Measurements from ENCODE around the gene CTBP2.

The CTBP2 gene

DNA sequence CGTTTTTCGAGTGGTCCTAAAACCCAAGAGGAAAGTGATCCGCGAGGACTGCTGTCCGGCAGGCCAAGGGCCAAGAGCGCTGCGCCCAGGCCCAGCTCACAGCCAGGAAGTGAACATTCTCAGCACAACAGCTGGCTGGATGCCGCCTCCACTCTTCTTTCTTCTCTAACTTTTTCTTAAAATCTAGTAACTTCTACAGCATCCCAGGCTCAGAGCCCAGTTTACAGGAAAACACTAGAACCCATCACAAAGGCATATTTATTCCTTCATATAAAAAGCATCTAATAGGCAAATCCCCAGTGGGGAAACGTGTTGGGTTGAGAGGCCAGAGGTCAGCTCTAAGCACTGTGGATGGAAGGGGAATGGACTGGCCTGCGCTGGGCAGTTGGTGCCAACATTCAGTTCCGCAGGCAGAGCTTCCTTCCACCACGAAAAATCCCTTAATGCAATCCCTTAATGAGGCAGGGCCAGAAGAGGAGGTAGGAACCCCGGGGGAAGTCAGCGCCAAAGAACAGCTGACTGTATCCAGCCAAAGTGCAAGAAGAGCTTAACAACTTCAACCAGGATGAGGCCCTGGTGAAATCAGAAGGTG is 143.7 kb downstream of the CTBP2 start:
- peak overlapping the region; percentile 85 to 90 for H3K27ac ChIP-seq
- intact Hi-C loops (cut with DNase I; ENCODE audit: low total_unique reads) = no loop called here
- no peaks in the 10 kb centered on the region for H3K27me3 ChIP-seq
- H3K9me3 ChIP-seq = no peaks in the 10 kb centered on the region
- H3K36me3 ChIP-seq = no peaks in the 10 kb centered on the region
- DNase-seq = peak; percentile 76 to 92
- peak overlapping the region; percentile 3 to 36 for H3K4me3 ChIP-seq
- TF ChIP-seq, protein P1, sequence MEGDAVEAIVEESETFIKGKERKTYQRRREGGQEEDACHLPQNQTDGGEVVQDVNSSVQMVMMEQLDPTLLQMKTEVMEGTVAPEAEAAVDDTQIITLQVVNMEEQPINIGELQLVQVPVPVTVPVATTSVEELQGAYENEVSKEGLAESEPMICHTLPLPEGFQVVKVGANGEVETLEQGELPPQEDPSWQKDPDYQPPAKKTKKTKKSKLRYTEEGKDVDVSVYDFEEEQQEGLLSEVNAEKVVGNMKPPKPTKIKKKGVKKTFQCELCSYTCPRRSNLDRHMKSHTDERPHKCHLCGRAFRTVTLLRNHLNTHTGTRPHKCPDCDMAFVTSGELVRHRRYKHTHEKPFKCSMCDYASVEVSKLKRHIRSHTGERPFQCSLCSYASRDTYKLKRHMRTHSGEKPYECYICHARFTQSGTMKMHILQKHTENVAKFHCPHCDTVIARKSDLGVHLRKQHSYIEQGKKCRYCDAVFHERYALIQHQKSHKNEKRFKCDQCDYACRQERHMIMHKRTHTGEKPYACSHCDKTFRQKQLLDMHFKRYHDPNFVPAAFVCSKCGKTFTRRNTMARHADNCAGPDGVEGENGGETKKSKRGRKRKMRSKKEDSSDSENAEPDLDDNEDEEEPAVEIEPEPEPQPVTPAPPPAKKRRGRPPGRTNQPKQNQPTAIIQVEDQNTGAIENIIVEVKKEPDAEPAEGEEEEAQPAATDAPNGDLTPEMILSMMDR (IDR thresholded peaks at IDR 0.05) = no peak
- peaks cover 0 to 100% (median 94%) of the 10 kb centered on the region in 4 donors for H3K4me1 ChIP-seq

DNA sequence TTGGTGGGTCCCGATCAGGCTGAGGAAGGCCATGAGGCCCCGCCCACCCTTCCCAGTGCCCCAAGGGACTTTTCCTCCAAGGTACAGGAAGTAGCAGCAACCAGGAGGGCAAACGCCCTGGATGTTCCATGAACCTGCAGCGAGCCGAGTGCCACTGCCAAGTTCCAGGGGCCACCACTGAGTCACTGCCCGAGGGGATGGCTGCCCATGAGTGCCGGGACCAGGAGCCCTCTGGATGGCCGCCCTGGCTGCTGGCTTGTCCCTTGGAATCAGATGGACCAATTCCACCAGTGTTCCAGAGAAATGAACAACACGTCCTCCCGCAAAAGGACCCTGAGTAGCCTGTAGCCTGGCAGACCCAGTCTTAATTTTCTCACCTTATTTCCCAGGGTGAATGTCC is 144.2 kb downstream of the CTBP2 start:
- intact Hi-C loops (cut with DNase I; ENCODE audit: low total_unique reads) = no loop called here
- H3K27me3 ChIP-seq = no peaks in the 10 kb centered on the region
- peak; percentile 90 to 98 for DNase-seq
- peaks cover 0 to 100% (median 94%) of the 10 kb centered on the region in 4 donors for H3K4me1 ChIP-seq
- TF ChIP-seq, protein P1 (IDR thresholded peaks at IDR 0.05) = no peak
- H3K36me3 ChIP-seq = no peaks in the 10 kb centered on the region
- no peaks in the 10 kb centered on the region for H3K9me3 ChIP-seq
- peak overlapping the region; percentile 3 to 36 for H3K4me3 ChIP-seq
- H3K27ac ChIP-seq = peak overlapping the region; percentile 85 to 90

DNA sequence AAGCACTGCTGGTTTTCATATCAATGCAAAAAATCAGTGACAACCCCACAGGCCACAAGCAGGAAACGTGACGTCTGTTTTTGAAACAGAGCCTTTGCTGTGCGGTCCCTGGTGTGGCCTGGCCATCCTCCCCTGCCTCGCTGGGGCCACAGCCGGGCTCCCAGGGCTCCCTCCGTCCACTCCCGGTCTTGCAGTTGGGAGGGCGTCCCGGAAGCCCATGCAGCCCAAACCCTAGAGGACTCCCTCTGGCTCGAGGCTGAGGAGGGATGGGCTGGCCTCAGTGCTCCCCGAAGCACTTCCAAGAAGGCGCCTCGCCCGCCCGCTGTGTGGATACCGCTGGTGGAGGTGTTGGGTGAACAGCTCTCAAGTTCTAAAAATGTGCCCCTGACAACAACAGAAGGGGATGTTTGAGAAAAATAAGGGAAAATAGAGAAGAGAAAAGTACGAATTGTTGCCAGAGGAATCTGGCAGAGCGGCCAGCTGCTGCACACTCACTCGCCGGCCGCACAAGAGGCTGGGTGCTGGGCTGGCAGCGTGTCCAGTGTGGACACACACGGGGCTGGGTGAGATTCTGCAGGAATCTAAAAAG is 144.9 kb downstream of the CTBP2 start:
- Histone ChIP-seq H3K4me1 (peaks cover 0 to 100% (median 94%) of the 10 kb centered on the region in 4 donors), H3K27ac (peak overlapping the region; percentile 85 to 90), H3K27me3 (no peaks in the 10 kb centered on the region), H3K36me3 (no peaks in the 10 kb centered on the region), H3K9me3 (no peaks in the 10 kb centered on the region), H3K4me3 (peak overlapping the region; percentile 3 to 36)
- peak; percentile 71 to 89 for DNase-seq
- TF ChIP-seq, protein P1 (IDR thresholded peaks at IDR 0.05) = peak in 1 of 2 experiments; percentile 4
- intact Hi-C loops (cut with DNase I; ENCODE audit: low total_unique reads) = no loop called here

DNA sequence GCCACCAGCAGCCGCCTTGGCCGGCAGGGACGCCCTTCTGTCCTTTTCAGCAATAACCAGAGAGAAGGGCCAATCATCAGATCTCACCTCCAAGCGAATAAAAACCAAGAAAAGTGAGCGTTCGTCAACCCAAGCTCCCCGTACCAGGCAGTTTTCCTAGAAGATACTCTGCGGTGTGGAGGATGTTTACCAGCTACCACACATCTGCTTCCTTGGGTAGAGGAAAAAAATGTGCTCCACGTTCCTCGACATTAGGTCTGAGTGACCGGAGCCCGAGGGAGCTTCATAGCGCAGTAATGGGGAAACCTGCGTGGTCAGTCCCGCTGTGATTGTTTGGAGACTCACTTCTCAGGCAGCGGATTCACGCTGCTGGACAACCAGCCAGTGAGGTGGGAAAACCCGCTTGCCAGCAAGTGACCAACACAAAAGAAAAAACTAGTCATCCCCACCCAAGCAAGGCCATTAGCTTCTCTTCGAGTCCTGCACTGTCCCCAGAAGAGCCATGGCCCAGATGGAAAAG is 145.5 kb downstream of the CTBP2 start:
- Histone ChIP-seq H3K9me3 (no peaks in the 10 kb centered on the region), H3K36me3 (no peaks in the 10 kb centered on the region), H3K27ac (peak overlapping the region; percentile 85 to 90), H3K27me3 (no peaks in the 10 kb centered on the region), H3K4me1 (peaks cover 0 to 100% (median 92%) of the 10 kb centered on the region in 4 donors), H3K4me3 (peak overlapping the region in 1 of 2 donors; percentile 36)
- TF ChIP-seq, protein P1 (IDR thresholded peaks at IDR 0.05) = no peak
- intact Hi-C loops (cut with DNase I; ENCODE audit: low total_unique reads) = no loop called here
- no peak for DNase-seq

DNA sequence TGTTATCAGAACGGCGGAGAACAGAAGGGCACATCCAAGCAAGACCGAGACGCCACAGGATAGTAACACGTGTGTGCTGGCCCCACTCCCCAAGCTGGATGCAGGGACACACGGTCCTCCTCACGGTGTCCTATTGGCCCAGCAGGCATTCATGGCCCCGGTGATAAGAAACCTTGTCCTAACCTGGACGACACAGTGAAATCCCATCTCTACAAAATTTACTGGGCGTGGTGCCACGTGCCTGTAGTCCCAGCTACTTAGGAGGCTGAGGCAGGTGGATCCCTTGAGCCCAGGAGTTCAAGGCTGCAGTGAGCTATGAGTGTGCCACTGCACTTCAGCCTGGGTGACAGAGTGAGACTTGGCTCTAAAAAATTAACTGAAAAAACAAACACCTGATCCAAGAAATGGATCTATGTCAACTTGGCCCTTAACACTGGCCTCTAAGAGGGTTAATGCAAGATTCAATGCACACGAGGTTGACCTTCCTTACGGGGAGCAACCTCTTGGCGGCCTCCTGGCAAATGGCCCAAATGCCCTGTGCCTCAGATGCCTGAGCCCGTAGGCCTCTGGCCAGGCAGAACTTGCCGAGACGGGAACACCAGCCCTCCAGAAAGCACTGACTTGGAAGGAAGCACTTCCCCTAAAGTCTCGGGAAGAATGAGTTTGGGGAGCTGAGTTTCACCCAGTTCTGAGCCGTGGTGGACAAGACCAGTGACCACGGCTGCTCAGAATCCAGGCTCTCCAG is 146.1 kb downstream of the CTBP2 start:
- no peaks in the 10 kb centered on the region for H3K9me3 ChIP-seq
- TF ChIP-seq, protein P1 (IDR thresholded peaks at IDR 0.05) = no peak
- H3K4me1 ChIP-seq = peaks cover 0 to 100% (median 91%) of the 10 kb centered on the region in 4 donors
- DNase-seq = peak in 1 of 2 donors; percentile 80
- H3K27me3 ChIP-seq = no peaks in the 10 kb centered on the region
- intact Hi-C loops (cut with DNase I; ENCODE audit: low total_unique reads) = no loop called here
- H3K36me3 ChIP-seq = no peaks in the 10 kb centered on the region
- peak overlapping the region; percentile 85 to 90 for H3K27ac ChIP-seq
- H3K4me3 ChIP-seq = no peak overlapping the region

All from tibial artery (tissue), 4 donors.